ENCODE measurements around the gene TEX14. TPM values are rescaled to one million over a fixed set of nuclear protein-coding genes. Genes with fewer than 3 reads are reported as not detected.
A peak's percentile ranks its signal among the peaks of the same experiment; 100 is the strongest.

TEX14 gene
- total and polyA plus RNA-seq, 2 experiments from 2014 or later, result 0.15 TPM; not detected in 1

DNA sequence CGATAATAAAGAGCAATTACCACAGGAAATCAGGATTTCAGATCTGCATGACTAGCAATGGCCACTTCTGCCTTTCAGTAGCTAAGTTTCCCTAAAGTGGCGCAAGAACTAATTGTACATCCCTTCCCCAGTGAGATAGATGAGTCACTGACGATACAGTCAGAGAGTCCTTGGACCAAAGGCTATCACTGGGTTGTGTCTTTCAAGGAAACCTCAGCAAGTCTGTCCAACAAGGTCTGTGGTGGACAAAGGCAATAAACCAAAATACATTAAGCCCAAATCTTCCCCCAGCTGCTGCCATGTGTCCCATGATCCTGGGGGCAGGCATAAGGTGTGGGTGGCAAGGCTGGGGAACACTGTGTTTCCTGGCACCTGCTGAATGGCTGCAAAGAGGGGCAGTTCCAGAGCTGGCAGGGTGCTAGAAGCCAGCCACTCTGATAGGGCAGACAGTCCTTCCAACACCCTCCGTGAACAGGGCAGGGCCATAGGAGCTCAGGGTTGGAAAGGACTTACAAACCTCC lies 156.9 kb downstream of the TEX14 start:
- Histone ChIP-seq H3K27ac (no peak overlapping the region), H3K9me3 (ENCODE audit: low read depth) (no peaks in the 10 kb centered on the region), H3K36me3 (ENCODE audit: low read depth) (no peaks in the 10 kb centered on the region), H3K4me2 (ENCODE audit: unreplicated experiment) (no peak overlapping the region), H2AFZ (no peak overlapping the region), H3K9me2 (ENCODE audit: insufficient read depth) (no peaks in the 10 kb centered on the region), H3K4me3 (no peak overlapping the region), H3K4me1 (ENCODE audit: insufficient read depth) (peaks cover 11% of the 10 kb centered on the region; the same call in 1 of the 2 replicates), H3K27me3 (replicated peaks; ENCODE audit: insufficient read depth) (no peaks in the 10 kb centered on the region; the same call in 1 of the 2 replicates), H3K9ac (no peak overlapping the region), H3K79me2 (ENCODE audit: insufficient read depth) (no peaks in the 10 kb centered on the region), H4K20me1 (ENCODE audit: insufficient read depth) (no peaks in the 10 kb centered on the region), H3F3A (ENCODE audit: insufficient read depth) (peaks cover 5% of the 10 kb centered on the region)
- in situ Hi-C loops (cut with MboI), result no loop called here
- 53 to 54% methylated on average over 4 of the region's 4 CpGs for WGBS, 2 experiments (ENCODE audit: low coverage in 1 of 2, low lambda C conversion rate in 2 of 2, missing lambda C conversion rate in 2 of 2)
- no peak for TF ChIP-seq EZH2 (IDR thresholded peaks at IDR 0.05; ENCODE audit: insufficient read depth, poor library complexity, severe bottlenecking)
- no peak for TF ChIP-seq EZH2phosphoT487 (IDR thresholded peaks at IDR 0.05; ENCODE audit: insufficient read depth, low read depth)
- DNase-seq, result peak; percentile 80

DNA sequence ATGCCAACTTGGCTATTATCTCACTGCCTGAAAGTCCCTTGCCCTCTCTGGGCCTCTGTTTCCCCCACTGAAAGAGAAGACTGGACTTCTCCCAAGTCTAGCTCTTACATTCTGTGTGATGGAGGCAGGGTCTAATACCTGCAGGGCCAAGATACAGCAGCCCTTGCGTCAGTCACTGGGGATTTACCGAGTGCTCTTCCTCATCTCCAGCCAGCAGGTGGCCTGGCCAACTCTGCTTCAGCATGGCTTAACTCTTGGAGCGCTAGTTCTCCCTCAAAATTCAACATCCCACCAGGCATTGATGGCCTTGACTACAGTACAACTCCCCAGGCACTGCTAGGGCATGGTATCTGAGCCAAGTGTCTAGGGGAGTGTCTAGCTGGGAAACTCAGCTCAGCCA lies 157.5 kb downstream of the TEX14 start:
- H2AFZ ChIP-seq, result no peak overlapping the region
- H3F3A ChIP-seq (ENCODE audit: insufficient read depth), result peaks cover 5% of the 10 kb centered on the region
- no peak for TF ChIP-seq EZH2phosphoT487 (IDR thresholded peaks at IDR 0.05; ENCODE audit: insufficient read depth, low read depth)
- TF ChIP-seq EZH2 (IDR thresholded peaks at IDR 0.05; ENCODE audit: insufficient read depth, poor library complexity, severe bottlenecking), result no peak
- H3K4me3 ChIP-seq, result no peak overlapping the region
- no peaks in the 10 kb centered on the region for H3K36me3 ChIP-seq (ENCODE audit: low read depth)
- H3K79me2 ChIP-seq (ENCODE audit: insufficient read depth), result no peaks in the 10 kb centered on the region
- no peak for DNase-seq
- H3K9ac ChIP-seq, result no peak overlapping the region
- H4K20me1 ChIP-seq (ENCODE audit: insufficient read depth), result no peaks in the 10 kb centered on the region
- H3K9me3 ChIP-seq (ENCODE audit: low read depth), result no peaks in the 10 kb centered on the region
- no peak overlapping the region for H3K27ac ChIP-seq
- in situ Hi-C loops (cut with MboI), result no loop called here
- 57 to 63% methylated on average over 3 of the region's 3 CpGs for WGBS, 2 experiments (ENCODE audit: low coverage in 1 of 2, low lambda C conversion rate in 2 of 2, missing lambda C conversion rate in 2 of 2)
- no peaks in the 10 kb centered on the region; the same call in 1 of the 2 replicates for H3K27me3 ChIP-seq (replicated peaks; ENCODE audit: insufficient read depth)
- peaks cover 11% of the 10 kb centered on the region; the same call in 1 of the 2 replicates for H3K4me1 ChIP-seq (ENCODE audit: insufficient read depth)
- H3K9me2 ChIP-seq (ENCODE audit: insufficient read depth), result no peaks in the 10 kb centered on the region
- H3K4me2 ChIP-seq (ENCODE audit: unreplicated experiment), result no peak overlapping the region

DNA sequence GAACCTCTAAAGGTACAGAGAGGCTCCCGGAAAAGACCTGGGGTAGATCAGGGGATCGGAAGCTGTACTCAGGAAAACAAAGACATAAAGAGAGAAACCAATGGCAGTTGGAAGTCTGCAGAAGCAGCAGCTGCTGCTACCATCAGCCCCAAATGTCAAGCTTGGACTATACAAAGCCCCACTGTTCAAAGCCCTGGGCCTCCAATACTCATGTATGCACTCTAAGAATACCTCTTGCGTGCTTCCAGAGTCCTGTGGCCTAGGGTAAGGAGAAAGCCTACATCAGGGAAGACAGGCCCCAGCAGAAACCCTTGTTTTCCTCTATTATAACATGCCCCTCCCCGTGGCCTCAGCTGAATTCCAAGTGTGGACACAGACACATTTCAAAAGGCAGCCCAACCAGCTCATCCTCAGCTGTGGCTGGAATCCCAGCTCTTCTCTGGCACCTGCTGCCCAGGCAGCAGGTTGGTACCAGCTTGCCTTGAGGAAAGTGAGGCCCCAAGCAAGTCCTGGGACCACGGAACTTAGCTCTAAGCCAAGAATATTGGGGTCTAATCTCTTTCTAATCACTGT lies 158.1 kb downstream of the TEX14 start:
- Histone ChIP-seq H3K4me2 (ENCODE audit: unreplicated experiment) (no peak overlapping the region), H3K9me2 (ENCODE audit: insufficient read depth) (no peaks in the 10 kb centered on the region), H4K20me1 (ENCODE audit: insufficient read depth) (no peaks in the 10 kb centered on the region), H3K27me3 (replicated peaks; ENCODE audit: insufficient read depth) (no peaks in the 10 kb centered on the region; the same call in 1 of the 2 replicates), H3K27ac (no peak overlapping the region), H3K4me1 (ENCODE audit: insufficient read depth) (peaks cover 11% of the 10 kb centered on the region; the same call in 1 of the 2 replicates), H3F3A (ENCODE audit: insufficient read depth) (peaks cover 5% of the 10 kb centered on the region), H2AFZ (no peak overlapping the region), H3K36me3 (ENCODE audit: low read depth) (no peaks in the 10 kb centered on the region), H3K9ac (no peak overlapping the region), H3K9me3 (ENCODE audit: low read depth) (no peaks in the 10 kb centered on the region), H3K79me2 (ENCODE audit: insufficient read depth) (no peaks in the 10 kb centered on the region), H3K4me3 (no peak overlapping the region)
- 83 to 87% methylated on average over 5 of the region's 5 CpGs for WGBS, 2 experiments (ENCODE audit: low coverage in 1 of 2, low lambda C conversion rate in 2 of 2, missing lambda C conversion rate in 2 of 2)
- in situ Hi-C loops (cut with MboI), result no loop called here
- TF ChIP-seq EZH2 (IDR thresholded peaks at IDR 0.05; ENCODE audit: insufficient read depth, poor library complexity, severe bottlenecking) (no peak), EZH2phosphoT487 (IDR thresholded peaks at IDR 0.05; ENCODE audit: insufficient read depth, low read depth) (no peak)
- DNase-seq, result no peak

DNA sequence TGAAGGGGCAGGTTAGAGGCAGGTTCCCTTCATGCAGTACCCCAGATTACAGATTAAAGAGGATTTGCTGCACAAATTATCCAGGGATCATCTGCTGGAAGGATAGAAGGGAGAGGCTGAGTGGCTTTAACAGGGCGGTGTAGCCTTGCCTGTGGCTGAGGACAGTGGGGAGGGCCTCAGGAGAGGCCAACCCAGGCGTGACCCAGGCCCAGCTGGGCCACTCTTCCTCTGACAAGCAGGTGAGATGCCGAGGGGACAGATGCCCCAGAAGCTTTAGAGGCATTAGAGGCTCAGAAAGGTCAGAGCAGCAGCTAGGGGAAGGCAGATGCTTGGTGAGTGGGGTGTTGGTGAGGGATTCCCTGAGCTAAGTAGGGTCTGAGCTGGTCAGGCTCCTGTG lies 159.3 kb downstream of the TEX14 start:
- 0 out of 2 replicates have a peak overlapping the region, but pooled peaks have one; percentile 62 for H3K4me3 ChIP-seq
- H3K4me1 ChIP-seq (ENCODE audit: insufficient read depth), result peaks cover 11% of the 10 kb centered on the region; the same call in 1 of the 2 replicates
- no peaks in the 10 kb centered on the region for H3K9me2 ChIP-seq (ENCODE audit: insufficient read depth)
- no peaks in the 10 kb centered on the region for H3K36me3 ChIP-seq (ENCODE audit: low read depth)
- H3K9ac ChIP-seq, result no peak overlapping the region
- peak overlapping the region; percentile 52; the same call in 1 of the 2 replicates for H2AFZ ChIP-seq
- no peak for DNase-seq
- no peak overlapping the region for H3K27ac ChIP-seq
- H4K20me1 ChIP-seq (ENCODE audit: insufficient read depth), result no peaks in the 10 kb centered on the region
- no peaks in the 10 kb centered on the region; the same call in 1 of the 2 replicates for H3K27me3 ChIP-seq (replicated peaks; ENCODE audit: insufficient read depth)
- H3K79me2 ChIP-seq (ENCODE audit: insufficient read depth), result no peaks in the 10 kb centered on the region
- 61 to 67% methylated on average over 3 of the region's 3 CpGs for WGBS, 2 experiments (ENCODE audit: low coverage in 1 of 2, low lambda C conversion rate in 2 of 2, missing lambda C conversion rate in 2 of 2)
- peaks cover 5% of the 10 kb centered on the region for H3F3A ChIP-seq (ENCODE audit: insufficient read depth)
- no peaks in the 10 kb centered on the region for H3K9me3 ChIP-seq (ENCODE audit: low read depth)
- H3K4me2 ChIP-seq (ENCODE audit: unreplicated experiment), result peak overlapping the region; percentile 87
- in situ Hi-C loops (cut with MboI), result no loop called here
- TF ChIP-seq EZH2phosphoT487 (IDR thresholded peaks at IDR 0.05; ENCODE audit: insufficient read depth, low read depth), result no peak
- TF ChIP-seq EZH2 (IDR thresholded peaks at IDR 0.05; ENCODE audit: insufficient read depth, poor library complexity, severe bottlenecking), result no peak

All from GM23248 (cell line).